ENCODE measurements around the gene SMAGP. TPM values are rescaled to one million over a fixed set of nuclear protein-coding genes. Genes with fewer than 3 reads are reported as not detected.

The SMAGP gene
- total and polyA plus RNA-seq, 3 experiments from 2014 or later: 0.72 to 28.9 (median 0.84) TPM

GRCh38 chr12:51199366-51199945 lies 70.8 kb downstream of the SMAGP start:
- no peaks in the 10 kb centered on the region for H3K36me3 ChIP-seq (ENCODE audit: insufficient read depth, low read length)
- H3K9me3 ChIP-seq (ENCODE audit: low read length): no peaks in the 10 kb centered on the region
- H3K27ac Mint-ChIP-seq: no peak overlapping the region
- peaks cover 5 to 13% (median 11%) of the 10 kb centered on the region in 3 donors for H3K4me1 Mint-ChIP-seq
- no peaks in the 10 kb centered on the region for H3K27me3 Mint-ChIP-seq
- no peak overlapping the region for H3K27ac ChIP-seq (ENCODE audit: low read depth, low read length)
- ChIA-PET POLR2A (interaction anchor here (1.9 kb wide), 1 partner anchor 18 kb away, joined by 4 read pairs; the partner anchor contains the start of gene POU6F1), CTCF (interaction anchor here (1.3 to 1.5 kb wide), 2 partner anchors 16 to 18 kb away, joined by 3 to 7 read pairs; partner anchors contain the start of gene POU6F1)
- no peaks in the 10 kb centered on the region for H3K27me3 ChIP-seq (ENCODE audit: insufficient read depth, low read length, poor library complexity, severe bottlenecking)
- H3K9me3 Mint-ChIP-seq: no peaks in the 10 kb centered on the region
- H3K4me3 Mint-ChIP-seq: no peak overlapping the region
- no peak for DNase-seq
- H3K4me3 ChIP-seq (ENCODE audit: low read length): no peak overlapping the region
- peaks cover 0 to 28% (median 5%) of the 10 kb centered on the region in 3 donors for H3K36me3 Mint-ChIP-seq
- H3K4me1 ChIP-seq (ENCODE audit: insufficient read depth, low read length): no peaks in the 10 kb centered on the region

GRCh38 chr12:51198568-51199365 lies 71.4 kb downstream of the SMAGP start:
- ChIA-PET CTCF (interaction anchor here (1.5 kb wide), 1 partner anchor 17 kb away, joined by 3 read pairs; no protein-coding TSS in a partner anchor), POLR2A (interaction anchor here (1.9 kb wide), 1 partner anchor 19 kb away, joined by 4 read pairs; the partner anchor contains the start of gene POU6F1)
- no peak for DNase-seq
- no peak overlapping the region for H3K4me3 ChIP-seq (ENCODE audit: low read length)
- Mint-ChIP-seq H3K4me1 (peaks cover 5 to 13% (median 11%) of the 10 kb centered on the region in 3 donors), H3K9me3 (no peaks in the 10 kb centered on the region), H3K4me3 (no peak overlapping the region), H3K27ac (peak overlapping the region in 2 of 8 donors; percentile 26 to 29), H3K27me3 (no peaks in the 10 kb centered on the region), H3K36me3 (peaks cover 0 to 29% (median 5%) of the 10 kb centered on the region in 3 donors)
- no peaks in the 10 kb centered on the region for H3K4me1 ChIP-seq (ENCODE audit: insufficient read depth, low read length)
- no peak overlapping the region for H3K27ac ChIP-seq (ENCODE audit: low read depth, low read length)
- H3K9me3 ChIP-seq (ENCODE audit: low read length): no peaks in the 10 kb centered on the region
- H3K36me3 ChIP-seq (ENCODE audit: insufficient read depth, low read length): no peaks in the 10 kb centered on the region
- no peaks in the 10 kb centered on the region for H3K27me3 ChIP-seq (ENCODE audit: insufficient read depth, low read length, poor library complexity, severe bottlenecking)

- ChIA-PET POLR2A (interaction anchor here (0.5 kb wide), 1 partner anchor 51 kb away, joined by 9 read pairs; no protein-coding TSS in a partner anchor), CTCF (no interaction called here)
- Mint-ChIP-seq H3K36me3 (peaks cover 0 to 24% (median 0%) of the 10 kb centered on the region in 3 donors), H3K9me3 (no peaks in the 10 kb centered on the region), H3K27me3 (no peaks in the 10 kb centered on the region), H3K27ac (peak overlapping the region in 1 of 8 donors; percentile 38), H3K4me1 (peaks cover 3 to 6% (median 3%) of the 10 kb centered on the region in 3 donors), H3K4me3 (no peak overlapping the region)
- Histone ChIP-seq H3K4me3 (ENCODE audit: low read length) (no peak overlapping the region), H3K9me3 (ENCODE audit: low read length) (no peaks in the 10 kb centered on the region), H3K27me3 (ENCODE audit: insufficient read depth, low read length, poor library complexity, severe bottlenecking) (no peaks in the 10 kb centered on the region), H3K36me3 (ENCODE audit: insufficient read depth, low read length) (no peaks in the 10 kb centered on the region), H3K4me1 (ENCODE audit: insufficient read depth, low read length) (no peaks in the 10 kb centered on the region), H3K27ac (ENCODE audit: low read depth, low read length) (no peak overlapping the region)
- no peak for DNase-seq
Measured at GRCh38 chr12:51197736-51198567, 72.3 kb downstream of the SMAGP start.

GRCh38 chr12:51196547-51196946 lies 73.7 kb downstream of the SMAGP start:
- Mint-ChIP-seq H3K27ac (peak overlapping the region in 1 of 8 donors; percentile 57), H3K27me3 (no peaks in the 10 kb centered on the region), H3K9me3 (no peaks in the 10 kb centered on the region), H3K4me3 (no peak overlapping the region), H3K4me1 (no peaks in the 10 kb centered on the region), H3K36me3 (peaks cover 0 to 35% (median 4%) of the 10 kb centered on the region in 3 donors)
- DNase-seq: no peak
- no peaks in the 10 kb centered on the region for H3K4me1 ChIP-seq (ENCODE audit: insufficient read depth, low read length)
- no peak overlapping the region for H3K4me3 ChIP-seq (ENCODE audit: low read length)
- no peaks in the 10 kb centered on the region for H3K27me3 ChIP-seq (ENCODE audit: insufficient read depth, low read length, poor library complexity, severe bottlenecking)
- ChIA-PET CTCF (no interaction called here), POLR2A (no interaction called here)
- no peak overlapping the region for H3K27ac ChIP-seq (ENCODE audit: low read depth, low read length)
- H3K9me3 ChIP-seq (ENCODE audit: low read length): no peaks in the 10 kb centered on the region
- peaks cover 5% of the 10 kb centered on the region for H3K36me3 ChIP-seq (ENCODE audit: insufficient read depth, low read length)

- Histone ChIP-seq H3K27me3 (ENCODE audit: insufficient read depth, low read length, poor library complexity, severe bottlenecking) (no peaks in the 10 kb centered on the region), H3K27ac (ENCODE audit: low read depth, low read length) (no peak overlapping the region), H3K4me3 (ENCODE audit: low read length) (no peak overlapping the region), H3K36me3 (ENCODE audit: insufficient read depth, low read length) (peaks cover 11% of the 10 kb centered on the region), H3K4me1 (ENCODE audit: insufficient read depth, low read length) (no peaks in the 10 kb centered on the region), H3K9me3 (ENCODE audit: low read length) (no peaks in the 10 kb centered on the region)
- H3K36me3 Mint-ChIP-seq: peaks cover 0 to 40% (median 5%) of the 10 kb centered on the region in 3 donors
- POLR2A ChIA-PET: interaction anchor here (0.6 to 1.1 kb wide), 2 partner anchors 22 to 67 kb away, joined by 4 to 6 read pairs; partner anchors contain the start of gene POU6F1
- no peaks in the 10 kb centered on the region for H3K4me1 Mint-ChIP-seq
- DNase-seq: no peak
- no peak overlapping the region for H3K27ac Mint-ChIP-seq
- H3K4me3 Mint-ChIP-seq: no peak overlapping the region
- H3K9me3 Mint-ChIP-seq: no peaks in the 10 kb centered on the region
- no peaks in the 10 kb centered on the region for H3K27me3 Mint-ChIP-seq
- CTCF ChIA-PET: interaction anchor here (1.2 kb wide), 1 partner anchor 23 kb away, joined by 3 read pairs; no protein-coding TSS in a partner anchor
Measured at GRCh38 chr12:51195841-51196240, 74.4 kb downstream of the SMAGP start.

Other genes with a start within 250 kb of the SMAGP start
- 10 to 100 TPM; 35.2 to 36.9 TPM for gene SLC11A2, start 244.0 kb downstream of the SMAGP start, total RNA-seq
- gene SLC11A2, start 244.0 kb downstream of the SMAGP start, polyA plus RNA-seq: 14.0 TPM
- 10 to 100 TPM; 61.8 to 64.3 TPM for gene LETMD1, start 222.1 kb downstream of the SMAGP start, total RNA-seq
- 24.4 TPM for gene LETMD1, start 222.1 kb downstream of the SMAGP start, polyA plus RNA-seq
- 10 to 100 TPM; 20.5 to 21.5 TPM for gene CSRNP2, start 186.8 kb downstream of the SMAGP start, total RNA-seq
- gene CSRNP2, start 186.8 kb downstream of the SMAGP start, polyA plus RNA-seq: 4.8 TPM
- gene TFCP2, start 97.3 kb downstream of the SMAGP start, total RNA-seq: 10 to 100 TPM; 41.0 to 41.9 TPM
- gene TFCP2, start 97.3 kb downstream of the SMAGP start, polyA plus RNA-seq: 13.9 TPM
- 10 to 100 TPM; 12.0 to 15.4 TPM for gene POU6F1, start 52.4 kb downstream of the SMAGP start, total RNA-seq
- 2.2 TPM for gene POU6F1, start 52.4 kb downstream of the SMAGP start, polyA plus RNA-seq
- gene DAZAP2, start 31.6 kb downstream of the SMAGP start, total RNA-seq: 100 to 1,000 TPM in 1 of 2 experiments, 10 to 100 TPM in 1; 97.2 to 100 TPM
- gene DAZAP2, start 31.6 kb downstream of the SMAGP start, polyA plus RNA-seq: 1,407 TPM
- 10 to 100 TPM; 55.9 to 57.3 TPM for gene BIN2, start 53.8 kb upstream of the SMAGP start, total RNA-seq
- 366 TPM for gene BIN2, start 53.8 kb upstream of the SMAGP start, polyA plus RNA-seq
- gene CELA1, start 76.3 kb upstream of the SMAGP start, total RNA-seq: not detected
- gene CELA1, start 76.3 kb upstream of the SMAGP start, polyA plus RNA-seq: 0.71 TPM
- 10 to 100 TPM; 13.5 to 15.6 TPM for gene GALNT6, start 121.0 kb upstream of the SMAGP start, total RNA-seq
- 13.3 TPM for gene GALNT6, start 121.0 kb upstream of the SMAGP start, polyA plus RNA-seq
- gene SLC4A8, start 154.4 kb upstream of the SMAGP start, total RNA-seq: 1 to 10 TPM; 2.0 to 2.2 TPM
- 0.64 TPM for gene SLC4A8, start 154.4 kb upstream of the SMAGP start, polyA plus RNA-seq

All from CD8-positive, alpha-beta memory T cell (primary cell).